Fibroblast of lung (primary cell): ENCODE measurements around the gene GNB1L. TPM values are rescaled to one million over a fixed set of nuclear protein-coding genes. Genes with fewer than 3 reads are reported as not detected.

Source experiments
- DNase-seq, 2 donors: peaks; one replicate each; pipeline versions ENCODE4 v3.0.0 to v3.0.0-alpha.2; 2010; ENCODE audit warnings: low read depth in 2 of 2
- H2AFZ ChIP-seq: 2 replicates; pipeline ENCODE4 v1.5.1; 2012; ENCODE audit warnings: low read length, control low read depth, inconsistent platforms
- H3K27ac ChIP-seq: 2 replicates; pipeline ENCODE4 v1.5.1; 2011; ENCODE audit warnings: low read length, control low read depth; ENCODE audit not compliant: insufficient read depth
- H3K27me3 ChIP-seq: 2 replicates; pipeline ENCODE4 v1.5.1; 2011; ENCODE audit warnings: mild to moderate bottlenecking, low read length; ENCODE audit not compliant: control insufficient read depth, insufficient read depth
- H3K36me3 ChIP-seq: 2 replicates; pipeline ENCODE4 v1.5.1; 2011; ENCODE audit warnings: low read length; ENCODE audit not compliant: control insufficient read depth, insufficient read depth
- H3K4me1 ChIP-seq: 2 replicates; pipeline ENCODE4 v1.5.1; 2011; ENCODE audit warnings: low read length; ENCODE audit not compliant: control insufficient read depth, insufficient read depth; ENCODE audit errors: extremely low read depth
- H3K4me2 ChIP-seq: 2 replicates; pipeline ENCODE4 v1.5.1; 2011; ENCODE audit warnings: low read length, control low read depth; ENCODE audit not compliant: insufficient read depth; ENCODE audit errors: extremely low read depth
- H3K4me3 ChIP-seq, 4 experiments: fragments of 200-600 bp in 1 of 4; sonication (generic) in 1 of 4; replicated peaks in 1 of 4; 2 replicates each; pipeline ENCODE4 v1.5.1; 2011 to 2016; ENCODE audit warnings: low read length in 4 of 4, low read depth in 3 of 4, mild to moderate bottlenecking in 3 of 4, control low read depth in 2 of 4, inconsistent platforms in 1 of 4, mixed read lengths in 1 of 4; ENCODE audit not compliant: insufficient read depth in 1 of 4; ENCODE audit errors: control extremely low read depth in 1 of 4
- H3K79me2 ChIP-seq: 2 replicates; pipeline ENCODE4 v1.5.1; 2012; ENCODE audit warnings: mild to moderate bottlenecking, low read length, inconsistent platforms; ENCODE audit not compliant: control insufficient read depth, insufficient read depth
- H3K9ac ChIP-seq: 2 replicates; pipeline ENCODE4 v1.5.1; 2011; ENCODE audit warnings: mild to moderate bottlenecking, low read length, control low read depth; ENCODE audit not compliant: insufficient read depth
- H3K9me3 ChIP-seq: 2 replicates; pipeline ENCODE4 v1.5.1; 2012; ENCODE audit warnings: low read depth, low read length; ENCODE audit not compliant: control insufficient read depth, insufficient read depth
- H4K20me1 ChIP-seq: 2 replicates; pipeline ENCODE4 v1.5.1; 2011; ENCODE audit warnings: low read length; ENCODE audit not compliant: control insufficient read depth, insufficient read depth; ENCODE audit errors: extremely low read depth
- CTCF ChIP-seq, 2 donors: IDR thresholded peaks in 1 of 2; conservative IDR thresholded peaks in 1 of 2; 1 replicate in 1 of 2; 2 replicates in 1 of 2; pipeline ENCODE4 v1.5.1; 2011 to 2012; ENCODE audit warnings: low read length in 2 of 2, control low read depth in 1 of 2, inconsistent platforms in 1 of 2, low read depth in 1 of 2, mild to moderate bottlenecking in 1 of 2
- EZH2 ChIP-seq: IDR thresholded peaks from 2 replicates; pipeline ENCODE4 v1.5.1; 2012; ENCODE audit warnings: low read length, control low read depth, mild to moderate bottlenecking; ENCODE audit errors: missing control alignments
- polyA plus RNA-seq, 2 donors: library from polyadenylated mRNA; depleted of rRNA in 1 of 2; stranded (reverse) in 1 of 2; unstranded in 1 of 2; fragments of >200 nt; gene quantifications; 2 replicates each; pipeline ENCODE4 v1.2.1, GENCODE V29; 2011 to 2012; ENCODE audit warnings: missing spikeins in 1 of 2
- total RNA-seq: library from RNA; depleted of rRNA; stranded (reverse); fragments of >200 nt; gene quantifications from 2 replicates; pipeline ENCODE4 v1.2.1, GENCODE V29; 2014

The GNB1L gene
- total and polyA plus RNA-seq, 2 donors (not counting 1 experiment from before 2014, with no cell fraction given) = 1.4 to 7.8 TPM

GRCh38 chr22:19840059-19840458, 14.6 kb downstream of the GNB1L start:
- H3K27me3 ChIP-seq = no peaks in the 10 kb centered on the region
- no peak overlapping the region for H2AFZ ChIP-seq
- H3K9ac ChIP-seq = no peak overlapping the region
- H3K79me2 ChIP-seq = no peaks in the 10 kb centered on the region
- no peak for DNase-seq
- no peaks in the 10 kb centered on the region for H3K36me3 ChIP-seq
- no peak overlapping the region for H3K4me3 ChIP-seq
- peaks cover 5% of the 10 kb centered on the region for H3K4me1 ChIP-seq
- no peak overlapping the region for H3K27ac ChIP-seq
- H3K9me3 ChIP-seq = no peaks in the 10 kb centered on the region
- no peak overlapping the region for H3K4me2 ChIP-seq
- no peak for TF ChIP-seq EZH2
- TF ChIP-seq CTCF (conservative IDR thresholded peaks at IDR 0.05 in 1 of 2, IDR thresholded peaks at IDR 0.05 in 1 of 2; ENCODE audit: low read depth in 1 of 2, low read length in 2 of 2) = no peak
- no peaks in the 10 kb centered on the region for H4K20me1 ChIP-seq

GRCh38 chr22:19837915-19838314, 16.8 kb downstream of the GNB1L start:
- Histone ChIP-seq H3K27ac (no peak overlapping the region), H4K20me1 (no peaks in the 10 kb centered on the region)
- TF ChIP-seq EZH2 (no peak), CTCF (conservative IDR thresholded peaks at IDR 0.05 in 1 of 2, IDR thresholded peaks at IDR 0.05 in 1 of 2; ENCODE audit: low read depth in 1 of 2, low read length in 2 of 2) (no peak)

GRCh38 chr22:19836512-19836911, 18.2 kb downstream of the GNB1L start:
- no peak for TF ChIP-seq CTCF (conservative IDR thresholded peaks at IDR 0.05 in 1 of 2, IDR thresholded peaks at IDR 0.05 in 1 of 2; ENCODE audit: low read depth in 1 of 2, low read length in 2 of 2)
- TF ChIP-seq EZH2 = no peak
- Histone ChIP-seq H3K4me2 (no peak overlapping the region), H3K36me3 (no peaks in the 10 kb centered on the region), H3K27me3 (no peaks in the 10 kb centered on the region), H3K9ac (no peak overlapping the region), H3K27ac (no peak overlapping the region), H3K79me2 (no peaks in the 10 kb centered on the region), H3K4me3 (no peak overlapping the region), H3K9me3 (no peaks in the 10 kb centered on the region), H3K4me1 (no peaks in the 10 kb centered on the region), H2AFZ (no peak overlapping the region), H4K20me1 (no peaks in the 10 kb centered on the region)
- no peak for DNase-seq

More at GRCh38 chr22:19837915-19838314, 16.8 kb downstream of the GNB1L start:
- no peaks in the 10 kb centered on the region for H3K9me3 ChIP-seq
- H3K4me2 ChIP-seq = no peak overlapping the region
- H3K4me1 ChIP-seq = no peaks in the 10 kb centered on the region
- H3K36me3 ChIP-seq = no peaks in the 10 kb centered on the region
- H3K4me3 ChIP-seq = no peak overlapping the region
- no peak for DNase-seq
- H2AFZ ChIP-seq = no peak overlapping the region
- H3K79me2 ChIP-seq = no peaks in the 10 kb centered on the region
- no peak overlapping the region for H3K9ac ChIP-seq
- no peaks in the 10 kb centered on the region for H3K27me3 ChIP-seq
